ENCODE data around the gene NARS2.
"Not testable (repeated sequence)": the region's sequence is repeated elsewhere in the genome, so short reads cannot be mapped to it uniquely, and the experiment has no call there.

The NARS2 gene

GRCh38 chr11:78493413-78493975, 81.2 kb downstream of the NARS2 start:
- DNase-seq: no peak

GRCh38 chr11:78492973-78493372, 81.7 kb downstream of the NARS2 start:
- no peak for DNase-seq

GRCh38 chr11:78489184-78489583, 85.5 kb downstream of the NARS2 start:
- no peak for DNase-seq

- DNase-seq: no peak
These were observed 96.1 kb downstream of the NARS2 start for GRCh38 chr11:78478536-78478935.

- DNase-seq: no peak
These were observed 98.6 kb downstream of the NARS2 start for GRCh38 chr11:78476066-78476465.

- no peak for DNase-seq
These were observed 100.2 kb downstream of the NARS2 start for GRCh38 chr11:78474451-78474850.

- DNase-seq: no peak
These were observed 101.8 kb downstream of the NARS2 start for GRCh38 chr11:78472905-78473304.

- no peak for DNase-seq
These were observed 102.3 kb downstream of the NARS2 start for GRCh38 chr11:78472382-78472781.

- DNase-seq: no peak
These were observed 103.7 kb downstream of the NARS2 start for GRCh38 chr11:78470861-78471442.

GRCh38 chr11:78469896-78470295, 104.8 kb downstream of the NARS2 start:
- no peak for DNase-seq

GRCh38 chr11:78467931-78468330, 106.7 kb downstream of the NARS2 start:
- DNase-seq: no peak

- no peak for DNase-seq
These were observed 107.3 kb downstream of the NARS2 start for GRCh38 chr11:78467370-78467769.

GRCh38 chr11:78465169-78465942, 109.3 kb downstream of the NARS2 start:
- DNase-seq: no peak

GRCh38 chr11:78464787-78465168, 109.9 kb downstream of the NARS2 start:
- not testable (repeated sequence) for DNase-seq

- no peak for DNase-seq
These were observed 114.2 kb downstream of the NARS2 start for GRCh38 chr11:78460471-78460870.

- DNase-seq: no peak
These were observed 114.9 kb downstream of the NARS2 start for GRCh38 chr11:78459738-78460137.

GRCh38 chr11:78457448-78457847, 117.2 kb downstream of the NARS2 start:
- no peak for DNase-seq

GRCh38 chr11:78453140-78453935, 121.3 kb downstream of the NARS2 start:
- DNase-seq: no peak

GRCh38 chr11:78451371-78452150, 123.1 kb downstream of the NARS2 start:
- DNase-seq: no peak

GRCh38 chr11:78450866-78451265, 123.8 kb downstream of the NARS2 start:
- DNase-seq: no peak

- no peak for DNase-seq
These were observed 124.8 kb downstream of the NARS2 start for GRCh38 chr11:78449866-78450265.

Measured in amygdala (tissue), 56 donors.